ENCODE measurements around the gene PTPDC1.

DNA sequence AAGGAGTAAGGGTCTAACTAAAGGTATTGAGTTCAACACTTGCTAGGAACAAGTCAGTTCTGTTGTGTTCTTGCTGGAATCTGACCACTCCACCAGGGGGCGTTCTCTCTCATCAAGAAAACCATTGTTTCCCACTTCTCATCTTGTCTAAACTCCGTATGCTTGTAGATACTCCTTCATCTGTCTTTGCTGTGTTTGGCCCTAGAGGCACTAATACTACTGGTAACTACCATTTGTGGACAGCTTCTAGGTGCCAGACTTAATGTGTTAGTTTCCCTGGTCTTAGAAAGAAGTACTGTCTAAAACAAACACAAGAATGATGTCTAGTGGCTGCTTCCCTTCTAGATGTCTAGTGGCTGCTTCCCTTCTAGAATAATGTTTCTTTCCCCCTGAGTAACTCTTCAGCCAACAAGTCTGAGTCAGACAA, 18.7 kb upstream of the PTPDC1 start:
- TF ChIP-seq, protein P1, sequence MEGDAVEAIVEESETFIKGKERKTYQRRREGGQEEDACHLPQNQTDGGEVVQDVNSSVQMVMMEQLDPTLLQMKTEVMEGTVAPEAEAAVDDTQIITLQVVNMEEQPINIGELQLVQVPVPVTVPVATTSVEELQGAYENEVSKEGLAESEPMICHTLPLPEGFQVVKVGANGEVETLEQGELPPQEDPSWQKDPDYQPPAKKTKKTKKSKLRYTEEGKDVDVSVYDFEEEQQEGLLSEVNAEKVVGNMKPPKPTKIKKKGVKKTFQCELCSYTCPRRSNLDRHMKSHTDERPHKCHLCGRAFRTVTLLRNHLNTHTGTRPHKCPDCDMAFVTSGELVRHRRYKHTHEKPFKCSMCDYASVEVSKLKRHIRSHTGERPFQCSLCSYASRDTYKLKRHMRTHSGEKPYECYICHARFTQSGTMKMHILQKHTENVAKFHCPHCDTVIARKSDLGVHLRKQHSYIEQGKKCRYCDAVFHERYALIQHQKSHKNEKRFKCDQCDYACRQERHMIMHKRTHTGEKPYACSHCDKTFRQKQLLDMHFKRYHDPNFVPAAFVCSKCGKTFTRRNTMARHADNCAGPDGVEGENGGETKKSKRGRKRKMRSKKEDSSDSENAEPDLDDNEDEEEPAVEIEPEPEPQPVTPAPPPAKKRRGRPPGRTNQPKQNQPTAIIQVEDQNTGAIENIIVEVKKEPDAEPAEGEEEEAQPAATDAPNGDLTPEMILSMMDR (conservative IDR thresholded peaks at IDR 0.05; ENCODE audit: low read length) = peak; percentile 95
- TF ChIP-seq EZH2phosphoT487 (IDR thresholded peaks at IDR 0.05; ENCODE audit: borderline replicate concordance, low read depth, low read length) = no peak

All from OCI-LY7 (cell line).